BE2C (cell line): Measurements from ENCODE around the gene HSD17B7.

Experiments
- DNase-seq: peaks from one replicate; pipeline ENCODE4 v3.0.0-alpha.2; 2020
- H3K27me3 ChIP-seq: fragments of 250-450 bp; sonication (Bioruptor Pico); 2 replicates; pipeline ENCODE4 v1.5.1; 2020; ENCODE audit warnings: mild to moderate bottlenecking
- H3K36me3 ChIP-seq: fragments of 250-450 bp; sonication (Bioruptor Pico); 2 replicates; pipeline ENCODE4 v1.5.1; 2020; ENCODE audit warnings: mild to moderate bottlenecking
- H3K4me1 ChIP-seq: fragments of 250-450 bp; sonication (Bioruptor Pico); 2 replicates; pipeline ENCODE4 v1.5.1; 2020
- H3K4me3 ChIP-seq: 2 replicates; pipeline ENCODE4 v1.5.1; 2011; ENCODE audit warnings: low read depth, low read length
- H3K9me3 ChIP-seq: fragments of 250-450 bp; sonication (Bioruptor Pico); 2 replicates; pipeline ENCODE4 v1.5.1; 2020
- TF ChIP-seq, protein P1 (sequence below): IDR thresholded peaks from 2 replicates; pipeline ENCODE4 v1.5.1; 2012; ENCODE audit warnings: mild to moderate bottlenecking, low read depth, low read length

The HSD17B7 gene

DNA sequence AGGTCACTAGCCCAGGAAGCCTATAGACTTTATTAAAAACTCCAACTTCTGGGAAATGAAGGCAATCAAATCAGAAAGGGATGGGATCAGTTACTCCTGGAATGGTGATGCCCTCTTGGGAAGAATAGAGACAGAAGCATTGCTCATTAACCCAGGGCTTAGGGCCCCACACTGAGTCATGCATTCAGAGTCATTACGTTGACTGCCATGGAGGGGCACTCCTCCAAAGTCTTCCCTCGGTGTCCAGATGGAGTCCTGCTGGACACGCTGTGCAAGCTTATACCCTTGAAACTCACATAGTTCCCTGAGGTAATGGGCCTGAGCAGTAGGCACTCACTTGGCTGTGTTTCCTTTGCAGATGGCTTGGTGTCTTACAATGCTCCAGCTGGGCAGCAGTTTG, 35.2 kb upstream of the HSD17B7 start:
- Histone ChIP-seq H3K4me3 (no peak overlapping the region), H3K4me1 (no peaks in the 10 kb centered on the region), H3K27me3 (no peaks in the 10 kb centered on the region), H3K9me3 (0 out of 2 replicates have a peak, but pooled peaks cover 2% of the 10 kb centered on the region), H3K36me3 (peaks cover 48% of the 10 kb centered on the region)
- TF ChIP-seq, protein P1, sequence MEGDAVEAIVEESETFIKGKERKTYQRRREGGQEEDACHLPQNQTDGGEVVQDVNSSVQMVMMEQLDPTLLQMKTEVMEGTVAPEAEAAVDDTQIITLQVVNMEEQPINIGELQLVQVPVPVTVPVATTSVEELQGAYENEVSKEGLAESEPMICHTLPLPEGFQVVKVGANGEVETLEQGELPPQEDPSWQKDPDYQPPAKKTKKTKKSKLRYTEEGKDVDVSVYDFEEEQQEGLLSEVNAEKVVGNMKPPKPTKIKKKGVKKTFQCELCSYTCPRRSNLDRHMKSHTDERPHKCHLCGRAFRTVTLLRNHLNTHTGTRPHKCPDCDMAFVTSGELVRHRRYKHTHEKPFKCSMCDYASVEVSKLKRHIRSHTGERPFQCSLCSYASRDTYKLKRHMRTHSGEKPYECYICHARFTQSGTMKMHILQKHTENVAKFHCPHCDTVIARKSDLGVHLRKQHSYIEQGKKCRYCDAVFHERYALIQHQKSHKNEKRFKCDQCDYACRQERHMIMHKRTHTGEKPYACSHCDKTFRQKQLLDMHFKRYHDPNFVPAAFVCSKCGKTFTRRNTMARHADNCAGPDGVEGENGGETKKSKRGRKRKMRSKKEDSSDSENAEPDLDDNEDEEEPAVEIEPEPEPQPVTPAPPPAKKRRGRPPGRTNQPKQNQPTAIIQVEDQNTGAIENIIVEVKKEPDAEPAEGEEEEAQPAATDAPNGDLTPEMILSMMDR, result no peak
- no peak for DNase-seq

DNA sequence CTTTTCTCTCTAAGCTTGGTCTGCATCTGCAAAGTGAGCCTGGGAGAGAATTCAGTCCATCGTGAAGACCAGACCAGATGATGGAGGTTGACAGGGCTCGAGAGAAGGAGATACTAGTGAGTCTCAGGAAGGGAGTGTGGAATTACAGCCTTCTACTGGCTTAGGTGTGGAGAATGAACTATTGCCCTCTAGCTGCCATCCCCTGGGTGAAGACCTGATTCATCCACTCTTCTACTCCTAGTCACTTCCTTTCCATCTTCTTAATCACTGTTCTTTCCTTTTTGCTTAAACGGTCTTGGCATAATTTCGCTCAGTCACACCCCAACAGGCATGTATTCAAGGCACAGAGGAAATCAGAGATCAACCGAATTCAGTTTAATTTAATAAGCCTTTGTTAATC, 34.0 kb upstream of the HSD17B7 start:
- TF ChIP-seq, protein P1, result peak; percentile 31; the same call in 1 of the 2 replicates
- no peak overlapping the region for H3K4me3 ChIP-seq
- no peaks in the 10 kb centered on the region for H3K27me3 ChIP-seq
- H3K4me1 ChIP-seq, result no peaks in the 10 kb centered on the region
- DNase-seq, result no peak
- H3K36me3 ChIP-seq, result peaks cover 48% of the 10 kb centered on the region
- H3K9me3 ChIP-seq, result no peaks in the 10 kb centered on the region

DNA sequence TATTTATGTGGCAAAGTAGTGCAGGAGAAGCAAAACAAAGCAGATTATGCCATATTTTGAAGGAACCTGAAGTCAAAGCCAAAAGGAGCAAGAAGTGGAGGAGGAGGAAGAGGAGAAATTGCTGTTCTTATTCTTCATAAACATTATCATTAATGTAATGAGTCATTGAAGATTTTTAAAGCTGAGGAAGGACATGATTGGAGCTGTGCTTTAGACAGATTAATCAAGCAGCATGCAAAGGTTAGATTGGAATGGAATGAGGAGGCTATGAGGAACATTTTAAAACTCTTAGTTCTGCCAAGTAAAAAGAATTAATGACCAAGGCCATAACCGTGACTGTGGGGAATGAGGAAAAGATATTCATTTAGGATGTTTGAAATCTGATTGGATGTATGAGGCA, 33.0 kb upstream of the HSD17B7 start:
- TF ChIP-seq, protein P1, result no peak
- H3K36me3 ChIP-seq, result peaks cover 48% of the 10 kb centered on the region
- no peaks in the 10 kb centered on the region for H3K9me3 ChIP-seq

DNA sequence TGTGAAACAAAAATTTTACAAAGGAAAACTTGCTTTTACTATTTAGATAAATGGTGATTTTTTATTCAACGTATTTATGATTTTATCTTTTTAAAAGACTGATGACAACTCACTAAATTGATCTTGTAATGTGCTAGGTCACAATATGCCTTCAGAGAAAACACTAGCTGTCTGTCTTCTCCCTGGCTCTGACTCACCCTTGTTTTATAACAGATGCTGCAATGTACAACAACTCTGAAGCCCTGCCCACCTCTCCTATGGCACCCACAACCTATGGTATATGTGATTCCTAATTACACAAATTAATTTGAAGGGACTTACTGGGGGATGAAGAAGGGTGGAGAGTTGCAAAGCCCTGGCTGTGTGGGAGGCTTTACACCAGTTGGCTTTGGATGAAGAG, 24.7 kb upstream of the HSD17B7 start:
- Histone ChIP-seq H3K9me3 (no peaks in the 10 kb centered on the region), H3K4me3 (no peak overlapping the region), H3K4me1 (no peaks in the 10 kb centered on the region), H3K27me3 (no peaks in the 10 kb centered on the region), H3K36me3 (peaks cover 39% of the 10 kb centered on the region)
- TF ChIP-seq, protein P1, result no peak
- DNase-seq, result no peak

More for the DNA sequence above, 33.0 kb upstream of the HSD17B7 start:
- H3K4me1 ChIP-seq, result no peaks in the 10 kb centered on the region
- DNase-seq, result no peak
- no peak overlapping the region for H3K4me3 ChIP-seq
- no peaks in the 10 kb centered on the region for H3K27me3 ChIP-seq

DNA sequence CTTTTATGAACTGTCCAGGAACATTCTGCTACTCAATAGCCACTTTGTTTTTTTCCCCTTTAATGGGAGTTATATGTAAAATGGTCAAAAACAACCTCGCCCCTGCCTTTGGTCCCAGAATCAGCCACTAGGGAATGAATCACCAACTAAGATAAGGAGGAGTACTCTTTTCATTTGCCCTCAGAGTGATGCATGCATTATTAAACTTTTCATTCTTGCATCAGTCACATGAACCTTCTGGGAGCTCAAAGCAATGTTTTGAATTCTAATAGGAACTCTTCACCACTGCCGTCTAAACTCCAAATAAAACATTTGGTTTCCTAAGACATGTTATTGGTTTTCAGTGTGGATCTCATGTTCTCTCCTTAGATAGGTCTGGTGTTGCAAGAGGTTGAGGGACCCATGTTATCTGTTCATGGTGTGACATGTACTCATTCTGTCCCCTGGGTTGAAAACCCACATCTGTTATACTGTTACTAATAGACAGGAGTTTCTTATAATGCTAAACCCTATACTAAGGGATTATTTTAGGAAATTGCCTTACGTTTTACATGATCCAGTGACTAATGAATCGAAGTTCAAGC, 17.8 kb upstream of the HSD17B7 start:
- no peaks in the 10 kb centered on the region for H3K4me1 ChIP-seq
- H3K36me3 ChIP-seq, result peaks cover 74% of the 10 kb centered on the region
- TF ChIP-seq, protein P1, result no peak
- no peak for DNase-seq
- H3K27me3 ChIP-seq, result no peaks in the 10 kb centered on the region
- no peaks in the 10 kb centered on the region for H3K9me3 ChIP-seq
- H3K4me3 ChIP-seq, result no peak overlapping the region

DNA sequence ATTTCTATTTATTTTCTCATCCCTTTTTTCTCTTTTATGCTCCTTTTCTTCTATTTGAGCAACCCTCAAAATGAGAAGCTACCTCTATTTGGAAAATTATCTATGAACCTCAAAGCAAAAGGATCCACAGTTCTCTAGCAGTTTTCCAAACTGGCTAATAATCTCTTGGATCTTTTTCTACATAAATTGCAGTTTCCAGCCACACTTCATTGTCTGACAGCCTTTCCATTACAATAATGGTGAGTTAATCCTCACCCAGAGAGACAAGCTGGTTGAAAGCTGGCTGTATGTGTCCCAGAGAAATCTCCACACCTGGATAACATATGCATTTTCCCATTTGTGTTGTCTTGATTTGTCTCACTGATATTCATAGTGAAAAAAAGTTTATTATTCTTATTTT, 16.5 kb upstream of the HSD17B7 start:
- DNase-seq, result no peak
- H3K9me3 ChIP-seq, result no peaks in the 10 kb centered on the region
- no peaks in the 10 kb centered on the region for H3K27me3 ChIP-seq
- TF ChIP-seq, protein P1, result no peak
- no peak overlapping the region for H3K4me3 ChIP-seq
- peaks cover 74% of the 10 kb centered on the region for H3K36me3 ChIP-seq
- no peaks in the 10 kb centered on the region for H3K4me1 ChIP-seq
